Measurements from ENCODE around the gene NOTCH4. TPM values are rescaled to one million over a fixed set of nuclear protein-coding genes. Genes with fewer than 3 reads are reported as not detected.

Gene NOTCH4
- total RNA-seq (2022; extraction: Qiagen RNA extraction; ENCODE audit: low read depth), result 0.48 to 0.83 TPM (median 0.61 TPM) in 5 replicates

DNA sequence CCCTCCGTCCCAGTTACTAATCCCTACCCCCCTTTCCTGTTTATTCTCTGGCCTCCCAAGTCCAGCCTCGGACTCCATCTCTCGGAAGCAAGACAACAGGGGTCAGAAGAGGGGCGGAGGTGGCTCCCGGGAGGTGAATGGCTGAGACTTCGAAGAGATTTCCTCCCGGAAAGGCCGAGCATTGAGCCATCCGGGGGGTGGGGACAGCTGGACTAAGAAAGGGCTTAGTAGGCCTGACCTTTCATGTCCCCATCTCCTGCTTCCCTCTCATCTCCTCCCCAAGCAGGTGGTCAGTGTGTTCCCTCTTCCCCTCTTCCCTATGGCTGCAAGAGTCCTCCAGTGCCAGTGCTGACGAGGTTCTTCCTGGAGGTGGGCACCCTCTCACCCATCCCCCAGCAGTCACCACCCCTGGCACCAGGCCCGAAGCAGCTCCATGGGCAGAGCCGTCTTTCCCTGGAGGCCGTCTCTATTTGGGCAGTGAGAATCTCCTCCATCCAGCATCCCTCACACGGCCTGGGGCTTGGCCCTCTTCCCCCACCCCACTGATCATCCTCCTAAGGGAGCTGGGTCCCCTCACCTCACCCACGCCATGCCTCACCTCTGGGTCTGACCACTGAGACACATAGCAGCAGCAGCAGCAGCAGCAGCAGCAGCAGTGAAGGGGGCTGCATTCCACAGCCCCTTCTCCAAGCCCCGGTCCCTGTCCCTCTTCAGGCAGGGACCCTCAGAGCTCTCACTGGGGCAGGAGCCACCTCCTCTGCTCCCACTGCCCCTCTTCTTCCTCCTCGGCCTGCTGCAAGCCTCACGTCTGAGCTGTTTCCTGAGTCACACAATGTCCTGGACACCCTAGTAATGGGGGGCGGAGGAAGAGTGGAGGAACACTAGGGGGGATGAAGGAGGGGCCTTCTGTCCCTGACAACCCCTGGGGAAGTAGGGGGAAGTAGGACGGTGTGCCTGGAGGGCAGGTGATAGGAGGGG, at the start of gene NOTCH4:
Gene NOTCH4 (minus strand): TSS at position 810 of the 978 bp plus-strand sequence. CDS start 139 bp downstream, at position 671.

DNA sequence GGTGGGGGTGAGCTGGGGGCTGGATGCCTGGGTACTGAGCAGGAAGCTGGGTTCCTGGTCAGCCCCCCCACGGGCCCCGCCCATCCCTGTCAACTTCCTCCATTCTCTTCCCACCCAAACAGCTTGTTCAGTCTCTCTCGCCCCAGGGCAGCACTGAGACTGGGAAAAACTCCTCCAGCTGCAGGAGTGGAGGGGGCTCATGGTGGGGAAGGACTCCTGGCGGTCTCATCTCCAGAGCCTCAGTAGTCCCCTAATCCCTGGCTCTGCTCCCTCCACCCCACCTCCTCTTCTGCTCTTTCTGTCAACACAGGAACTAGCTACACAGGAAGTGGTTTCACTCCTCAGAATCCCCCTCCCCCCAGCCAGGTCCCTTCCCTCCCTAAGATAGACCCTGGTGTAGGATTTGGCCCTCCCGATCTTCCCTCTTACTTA, 31.2 kb downstream of the NOTCH4 start, which contains the start of gene GPSM3:
Gene GPSM3 (minus strand): TSS at position 36 of the 432 bp plus-strand sequence. CDS start 130 bp downstream, outside the sequence.

DNA sequence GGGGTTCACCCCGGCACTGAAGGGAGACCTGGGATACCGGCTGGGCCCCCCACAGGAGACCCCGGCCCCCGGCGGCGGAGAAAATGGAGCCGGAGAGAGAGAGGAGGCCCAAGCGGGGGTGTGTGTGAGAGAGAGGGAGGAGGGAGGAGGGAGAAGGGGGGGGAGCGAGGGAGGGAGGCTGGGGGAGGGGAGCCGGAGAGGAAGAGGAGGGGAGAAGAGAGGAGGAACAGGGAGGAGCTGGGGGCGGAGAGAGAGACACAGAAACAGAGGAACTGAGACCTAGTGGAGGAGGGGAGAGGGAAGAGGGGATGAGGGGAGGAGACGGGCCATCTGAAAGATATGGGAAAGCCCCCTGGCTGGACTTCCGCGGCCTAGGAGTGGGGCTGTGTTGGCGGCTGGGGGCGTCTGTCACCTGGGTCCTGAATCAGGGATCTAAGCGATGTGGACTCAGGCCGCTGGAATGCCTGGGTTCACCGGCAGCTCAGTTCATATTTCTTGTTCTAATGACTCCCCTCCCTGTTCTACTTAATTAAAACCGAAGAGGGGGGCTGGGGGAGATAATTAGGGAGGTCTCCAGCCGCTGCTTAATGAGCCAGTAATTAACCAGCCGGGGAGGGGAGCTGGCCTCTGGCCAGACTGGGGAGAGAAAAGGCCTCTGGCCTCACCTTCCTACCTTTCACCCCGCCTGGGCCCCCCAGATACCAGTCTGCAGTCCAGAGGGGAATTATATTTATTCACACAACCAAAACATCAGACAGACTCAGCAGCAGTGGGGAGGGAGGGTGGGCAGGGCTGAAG, 33.6 kb downstream of the NOTCH4 start, which contains the start of gene PBX2:
Gene PBX2 (minus strand): TSS at position 149 of the 798 bp plus-strand sequence. CDS start 287 bp downstream, outside the sequence.

DNA sequence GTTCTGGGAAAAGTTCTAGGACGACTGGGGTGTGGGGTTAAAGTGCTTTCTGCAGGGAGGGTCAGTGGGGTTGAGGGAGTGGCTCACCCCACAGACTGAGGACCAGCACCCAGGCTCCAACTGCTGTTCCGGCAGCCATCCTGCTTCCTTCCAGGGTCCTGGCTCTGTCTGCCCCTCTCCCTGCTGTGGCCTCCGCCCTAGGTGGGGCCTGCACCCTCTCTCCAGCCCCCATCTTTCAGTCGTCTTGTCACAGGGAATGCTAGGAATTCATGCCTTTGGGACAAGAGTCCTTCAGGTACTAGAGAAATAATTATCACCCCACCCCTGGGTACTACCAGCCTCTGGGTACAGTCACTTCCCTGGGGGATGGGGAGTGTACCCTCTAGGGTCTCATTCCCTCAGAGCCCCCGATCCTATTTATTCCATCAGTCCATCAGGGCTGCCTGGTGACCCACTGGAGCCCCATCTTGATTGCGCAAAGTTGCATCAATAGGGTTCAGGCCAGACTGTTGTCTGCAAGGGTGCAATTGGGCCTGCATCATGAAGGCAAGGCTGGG, 39.7 kb downstream of the NOTCH4 start, which contains the start of gene AGER:
Gene AGER (minus strand): TSS at position 170 of the 557 bp plus-strand sequence. CDS start 31 bp downstream, at position 139.

DNA sequence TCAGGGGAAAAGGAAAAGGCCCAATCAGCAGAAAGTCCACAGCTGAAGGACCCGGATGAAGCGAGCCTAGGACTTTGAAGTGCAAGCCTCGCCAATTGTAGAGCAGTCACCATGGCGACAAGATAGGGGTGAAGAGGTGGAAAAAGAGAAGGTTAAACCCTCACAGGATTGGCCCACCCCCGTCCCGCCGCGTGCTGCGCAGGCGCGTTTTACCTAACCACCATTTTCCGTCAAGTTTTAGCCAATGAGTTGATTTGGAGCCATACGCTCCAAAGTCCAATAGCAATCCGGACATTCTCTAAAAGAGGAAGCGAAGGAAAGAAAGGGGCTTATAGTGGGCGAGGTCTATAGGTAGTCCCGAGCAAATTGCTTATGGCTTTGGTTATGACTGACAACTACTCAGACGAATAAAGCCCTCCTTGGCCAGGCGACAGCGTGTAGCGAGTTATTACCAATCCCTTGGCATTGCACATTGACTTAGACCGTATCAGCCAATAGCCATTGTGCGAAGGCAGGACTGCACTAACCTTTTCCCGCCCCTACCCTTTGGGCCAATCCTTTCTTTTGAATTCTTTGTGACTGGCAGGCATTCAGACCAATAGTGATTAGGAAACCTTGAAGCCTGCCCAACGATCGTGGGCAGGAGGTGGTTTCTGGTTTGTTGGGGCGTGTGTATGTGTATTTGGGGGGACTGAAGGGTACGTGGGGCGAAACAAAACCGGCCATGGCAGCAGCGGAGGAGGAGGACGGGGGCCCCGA, 45.9 kb downstream of the NOTCH4 start, which contains the start of gene RNF5:
Gene RNF5 (plus strand): TSS at position 618 of the 759 bp plus-strand sequence. CDS start 107 bp downstream, at position 725.

DNA sequence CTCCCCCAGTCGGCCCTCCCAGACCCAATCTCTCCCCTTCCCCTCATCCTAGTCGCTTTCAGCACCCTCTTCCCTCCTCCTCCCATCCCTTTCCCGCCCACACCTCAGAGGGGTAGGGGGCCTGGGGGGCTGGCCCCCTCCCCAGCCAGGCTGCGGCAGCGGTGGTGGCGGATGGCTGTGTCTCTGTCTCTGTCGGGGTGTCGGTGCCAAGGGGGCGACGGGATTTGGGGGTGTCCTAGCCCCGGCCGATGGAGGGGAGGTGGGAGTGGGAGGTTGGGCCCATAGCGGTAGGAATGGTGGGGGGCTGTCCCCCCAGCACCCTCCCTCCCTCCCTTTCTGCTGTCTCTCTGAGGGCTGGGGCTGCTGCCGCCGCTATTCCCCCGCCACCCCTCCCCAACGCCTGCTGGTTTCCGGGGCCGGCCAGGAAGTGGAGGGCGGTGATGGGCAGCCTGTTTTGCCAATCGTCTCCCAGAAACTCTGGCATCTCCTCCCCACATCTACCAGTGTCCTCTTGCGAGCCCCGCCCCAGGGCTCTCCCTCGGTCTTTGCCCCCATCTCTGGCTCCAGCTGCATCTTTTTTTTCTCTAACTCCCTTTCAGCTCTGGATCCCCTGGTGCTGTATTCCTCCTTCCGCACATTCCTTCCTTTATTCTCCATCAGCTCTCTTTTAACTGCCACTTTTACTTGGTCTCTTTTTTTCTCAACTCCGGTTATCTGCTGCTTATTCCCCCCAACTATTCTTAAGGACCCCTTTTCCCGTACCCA, 48.0 kb downstream of the NOTCH4 start, which contains the start of gene AGPAT1:
Gene AGPAT1 (minus strand): TSS at position 374 of the 765 bp plus-strand sequence. CDS start 4,588 bp downstream, outside the sequence.

DNA sequence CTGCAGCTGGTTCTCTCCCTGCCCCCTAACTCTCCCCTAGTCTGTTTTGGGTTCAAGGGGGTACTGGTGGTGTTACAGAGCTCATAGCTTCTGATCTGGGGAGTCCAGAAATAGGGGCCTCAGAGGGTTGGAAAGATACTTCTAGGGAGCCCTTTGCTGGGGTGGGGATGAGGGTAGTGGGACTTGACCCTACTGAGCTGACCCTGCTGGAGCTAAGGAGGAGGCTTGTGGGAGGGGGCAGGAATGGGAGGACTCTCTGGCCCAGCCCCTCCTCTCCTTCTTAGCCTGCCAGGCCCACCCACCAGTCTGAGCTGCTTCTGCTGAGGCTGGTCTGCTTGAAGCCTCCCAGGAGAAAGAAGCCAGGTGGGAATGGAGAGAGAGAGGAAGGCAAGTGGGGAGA, 59.6 kb downstream of the NOTCH4 start, which contains the start of gene EGFL8:
Gene EGFL8 (plus strand): TSS at position 301 of the 400 bp plus-strand sequence. CDS start 1,571 bp downstream, outside the sequence.

DNA sequence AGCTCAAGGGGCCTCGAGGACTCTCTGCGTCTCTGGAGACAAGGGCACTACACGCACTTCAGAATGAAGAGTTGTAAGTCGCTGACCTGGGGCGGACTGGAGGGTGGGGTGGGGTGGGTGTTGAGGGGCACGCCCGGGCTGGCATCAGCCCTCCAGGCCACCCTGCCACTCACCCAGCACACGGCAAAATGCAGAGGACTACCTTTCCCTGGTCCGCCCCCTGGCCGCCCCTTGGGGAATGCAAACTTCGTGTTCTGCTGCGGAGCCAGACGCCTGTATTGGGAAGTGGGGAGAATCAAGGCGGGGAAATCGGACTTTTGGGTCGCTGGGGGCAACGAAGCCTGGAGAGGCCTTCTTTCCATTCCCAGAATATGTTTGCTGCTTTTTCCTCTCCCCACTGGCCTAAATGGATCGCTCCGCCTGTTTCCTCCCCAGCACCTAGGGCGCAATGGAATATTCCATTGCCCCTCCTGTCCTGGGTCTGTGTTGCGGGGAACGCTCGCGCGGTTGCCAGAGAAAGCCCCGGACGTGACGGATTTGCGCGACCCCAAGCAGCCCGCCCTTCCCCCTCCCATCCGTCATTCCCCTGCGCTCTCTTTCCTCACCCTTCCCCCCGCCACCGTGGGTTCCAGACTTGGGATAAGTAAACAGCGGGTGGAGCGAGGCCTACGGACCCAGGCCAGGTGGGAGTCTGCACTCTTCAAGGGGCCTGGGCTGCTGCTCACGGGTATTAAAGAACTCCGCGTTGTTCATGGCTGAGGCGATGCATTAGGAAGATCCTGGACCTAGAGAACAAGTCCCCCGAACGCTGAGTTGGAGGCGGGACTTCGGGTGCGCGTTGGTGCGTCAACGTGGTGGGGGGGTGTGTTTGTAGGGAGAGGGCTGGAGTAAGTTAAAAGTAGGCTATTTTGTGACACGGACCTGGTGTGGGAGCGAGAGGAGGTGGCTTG, 70.0 kb downstream of the NOTCH4 start, which contains the start of gene PPT2:
Gene PPT2 (plus strand): TSS at position 578 of the 950 bp plus-strand sequence. CDS start 454 bp downstream, outside the sequence.

DNA sequence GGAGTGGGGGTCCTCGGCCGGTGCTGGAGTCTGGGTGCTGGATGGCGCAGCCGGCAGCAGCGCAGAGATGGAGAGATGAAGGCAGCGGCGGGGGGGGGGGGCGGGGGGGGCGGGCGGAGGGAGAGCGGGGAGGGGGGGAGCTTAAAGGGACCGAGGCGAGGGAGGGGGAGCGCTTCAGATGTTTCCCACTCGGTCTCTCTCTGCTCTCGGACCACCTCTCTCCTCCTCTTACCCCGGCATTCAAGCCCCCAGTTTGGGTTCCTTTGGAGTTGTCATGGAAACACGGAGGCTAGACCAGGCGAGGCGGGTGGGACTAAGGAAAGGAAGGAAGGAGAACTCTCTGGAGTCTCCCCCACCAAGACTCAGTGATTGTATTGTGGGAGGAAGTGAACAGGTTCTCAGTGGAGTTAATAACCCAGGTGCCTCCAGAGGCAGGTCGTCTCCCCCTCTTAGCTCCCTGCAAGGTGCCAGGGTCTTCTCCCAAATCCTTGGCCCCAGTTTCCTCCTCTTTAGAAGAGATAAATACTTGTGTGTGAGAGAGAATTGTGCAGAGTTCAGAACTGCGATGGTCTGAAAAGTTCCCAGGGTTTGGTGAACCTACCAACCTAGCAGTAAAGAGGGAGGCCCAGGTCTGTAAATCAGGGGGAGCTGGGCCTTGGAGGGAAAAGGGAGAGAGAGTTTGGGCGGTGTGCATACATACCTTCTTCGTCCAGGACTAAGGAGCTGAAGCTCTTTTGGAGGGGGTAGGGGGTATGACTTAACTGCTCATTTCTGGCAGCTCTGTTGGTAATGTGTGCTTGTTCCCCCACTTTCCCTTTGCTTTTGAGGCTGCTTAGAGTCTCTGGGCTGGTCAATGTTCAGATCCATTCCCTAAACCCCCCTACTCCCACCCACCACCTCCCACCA, 71.8 kb downstream of the NOTCH4 start, which contains the start of gene PRRT1:
Gene PRRT1 (minus strand): TSS at position 77 of the 906 bp plus-strand sequence. CDS start 112 bp downstream, outside the sequence.

Other genes starting within 250 kb of the NOTCH4 start
- gene C4A, start 242.0 kb downstream of the NOTCH4 start, total RNA-seq (2022; extraction: Qiagen RNA extraction; ENCODE audit: low read depth), result 0.48 to 1.3 TPM (median 0.98 TPM) in 5 replicates
- gene C4B, start 209.3 kb downstream of the NOTCH4 start, total RNA-seq (2022; extraction: Qiagen RNA extraction; ENCODE audit: low read depth), result 0.56 to 1.3 TPM (median 0.94 TPM) in 5 replicates
- not detected in 5 replicates for gene CYP21A2, start 185.7 kb downstream of the NOTCH4 start, total RNA-seq (2022; extraction: Qiagen RNA extraction; ENCODE audit: low read depth)
- gene TNXB, start 114.7 kb downstream of the NOTCH4 start, total RNA-seq (2022; extraction: Qiagen RNA extraction; ENCODE audit: low read depth), result 0.42 to 0.92 TPM (median 0.67 TPM) in 5 replicates
- 26.8 to 36.7 TPM (median 34.5 TPM) in 5 replicates for gene ATF6B, start 95.8 kb downstream of the NOTCH4 start, total RNA-seq (2022; extraction: Qiagen RNA extraction; ENCODE audit: low read depth)
- 7.0 to 9.3 TPM (median 8.2 TPM) in 5 replicates for gene FKBPL, start 93.8 kb downstream of the NOTCH4 start, total RNA-seq (2022; extraction: Qiagen RNA extraction; ENCODE audit: low read depth)
- 0.45 to 0.98 TPM (median 0.65 TPM) in 5 replicates for gene PRRT1, start 72.1 kb downstream of the NOTCH4 start, total RNA-seq (2022; extraction: Qiagen RNA extraction; ENCODE audit: low read depth)
- 8.1 to 10.0 TPM (median 9.0 TPM) in 5 replicates for gene PPT2, start 69.9 kb downstream of the NOTCH4 start, total RNA-seq (2022; extraction: Qiagen RNA extraction; ENCODE audit: low read depth)
- 1.1 to 2.4 TPM (median 1.3 TPM) in 5 replicates for gene EGFL8, start 59.5 kb downstream of the NOTCH4 start, total RNA-seq (2022; extraction: Qiagen RNA extraction; ENCODE audit: low read depth)
- 32.1 to 40.9 TPM (median 40.2 TPM) in 5 replicates for gene AGPAT1, start 48.0 kb downstream of the NOTCH4 start, total RNA-seq (2022; extraction: Qiagen RNA extraction; ENCODE audit: low read depth)
- gene RNF5, start 45.7 kb downstream of the NOTCH4 start, total RNA-seq (2022; extraction: Qiagen RNA extraction; ENCODE audit: low read depth), result 33.1 to 47.7 TPM (median 45.2 TPM) in 5 replicates
- 1.2 to 2.3 TPM (median 1.7 TPM) in 5 replicates for gene AGER, start 39.8 kb downstream of the NOTCH4 start, total RNA-seq (2022; extraction: Qiagen RNA extraction; ENCODE audit: low read depth)
- gene PBX2, start 33.9 kb downstream of the NOTCH4 start, total RNA-seq (2022; extraction: Qiagen RNA extraction; ENCODE audit: low read depth), result 15.2 to 21.6 TPM (median 17.8 TPM) in 5 replicates
- gene GPSM3, start 31.4 kb downstream of the NOTCH4 start, total RNA-seq (2022; extraction: Qiagen RNA extraction; ENCODE audit: low read depth), result 0.31 to 0.67 TPM (median 0.50 TPM) in 5 replicates
- not detected in 5 replicates for gene TSBP1, start 147.8 kb upstream of the NOTCH4 start, total RNA-seq (2022; extraction: Qiagen RNA extraction; ENCODE audit: low read depth)
- not detected in 5 replicates for gene BTNL2, start 183.1 kb upstream of the NOTCH4 start, total RNA-seq (2022; extraction: Qiagen RNA extraction; ENCODE audit: low read depth)
- gene HLA-DRA, start 215.8 kb upstream of the NOTCH4 start, total RNA-seq (2022; extraction: Qiagen RNA extraction; ENCODE audit: low read depth), result not detected in 5 replicates

Measured in A549 treated with CpdA at 1 μM for 4 hours (cell line).